Kidney (tissue), 14 donors: ENCODE data around the gene NHSL1. TPM values are rescaled to one million over a fixed set of nuclear protein-coding genes. Genes with fewer than 3 reads are reported as not detected.
A peak's percentile ranks its signal among the peaks of the same experiment; 100 is the strongest.

Experiments
- DNase-seq, 5 donors: peaks; one replicate each; pipeline ENCODE4 v3.0.0-alpha.2; 2013 to 2020
- FAIRE-seq: peaks from 2 replicates; lab custom pipeline; 2012; peaks lifted over from hg19 to GRCh38; lab: Jason Lieb, UNC
- H3K27ac ChIP-seq, 2 donors: one replicate each; pipeline ENCODE4 v1.7.0; 2013; ENCODE audit warnings: low read depth in 2 of 2, low read length in 2 of 2, inconsistent platforms in 1 of 2
- H3K27me3 ChIP-seq: one replicate; pipeline ENCODE4 v1.7.1; 2013; ENCODE audit warnings: low read length, inconsistent platforms; ENCODE audit not compliant: control insufficient read depth, insufficient read depth
- H3K36me3 ChIP-seq, 3 donors: one replicate each; pipeline versions ENCODE4 v1.7.0 to v1.7.1; 2013; ENCODE audit warnings: low read length in 3 of 3, control low read depth in 1 of 3, inconsistent platforms in 1 of 3; ENCODE audit not compliant: insufficient read depth in 3 of 3, control insufficient read depth in 2 of 3
- H3K4me1 ChIP-seq, 3 donors: one replicate each; pipeline versions ENCODE4 v1.7.0 to v1.7.1; 2013; ENCODE audit warnings: low read length in 3 of 3, inconsistent platforms in 1 of 3, low read depth in 1 of 3; ENCODE audit not compliant: control insufficient read depth in 2 of 3, insufficient read depth in 2 of 3
- H3K4me3 ChIP-seq, 3 donors: one replicate each; pipeline versions ENCODE4 v1.7.0 to v1.8.1; 2013; ENCODE audit warnings: low read length in 3 of 3, control low read depth in 1 of 3, inconsistent platforms in 1 of 3
- H3K9ac ChIP-seq, 3 donors: one replicate each; pipeline versions ENCODE4 v1.7.0 to v1.7.1; 2013; ENCODE audit warnings: low read length in 3 of 3, control low read depth in 1 of 3, inconsistent platforms in 1 of 3
- H3K9me3 ChIP-seq, 3 donors: one replicate each; pipeline versions ENCODE4 v1.7.0 to v1.7.1; 2013; ENCODE audit warnings: low read length in 3 of 3, control low read depth in 1 of 3, inconsistent platforms in 1 of 3; ENCODE audit not compliant: control insufficient read depth in 2 of 3, insufficient read depth in 1 of 3
- CTCF ChIP-seq: IDR thresholded peaks from 3 replicates; pipeline ENCODE4 v1.5.1; 2012; ENCODE audit warnings: mild to moderate bottlenecking, moderate library complexity, borderline replicate concordance; ENCODE audit not compliant: insufficient read depth; ENCODE audit errors: extremely low read depth
- intact Hi-C: fragments of 100-400 bp; cut with DNase I; formaldehyde crosslinking; loops from one replicate; pipeline ENCODE4 v1.11.1; 2022
- polyA plus RNA-seq: library from polyadenylated mRNA; stranded (reverse); fragments of 350-450 nt; fragmentation: Illumina TruSeq; extraction: RNeasy Lipid Tissue Mini Kit (QIAGEN cat#74804); gene quantifications from one replicate; pipeline ENCODE4 v1.2.3, GENCODE V29; 2014; ENCODE audit warnings: low read depth, low replicate concordance; ENCODE audit not compliant: insufficient read depth
- total RNA-seq: library from RNA; stranded (reverse); fragmentation: NEBNext Ultra II Directional; extraction: Animal tissue kit (Norgen Biotek cat#: 25700); gene quantifications from one replicate; pipeline ENCODE4 v1.2.1, GENCODE V29; 2021
- donor health status: control.
- donor health status: control.
- donor health status: control.
- donor health status: control.
- donor health status: control.
- donor health status: DM: yes; HTN: yes; CAD: no.
- donor health status: Normal renal cell carcinoma (clear cell type).

The NHSL1 gene
- total and polyA plus RNA-seq, 2 donors from 2014 or later, result 4.4 to 31.4 TPM

- Histone ChIP-seq H3K4me1 (no peaks in the 10 kb centered on the region), H3K27ac (no peak overlapping the region), H3K9ac (no peak overlapping the region), H3K27me3 (no peaks in the 10 kb centered on the region), H3K9me3 (no peaks in the 10 kb centered on the region), H3K4me3 (no peak overlapping the region), H3K36me3 (no peaks in the 10 kb centered on the region)
- TF ChIP-seq CTCF, result no peak
- FAIRE-seq, result no peak
- DNase-seq, result peak in 1 of 5 donors; percentile 39
- intact Hi-C loops, result no loop called here
These were observed 16.5 kb upstream of the NHSL1 start for GRCh38 chr6:138515657-138516248.

GRCh38 chr6:138514860-138515540 lies 15.7 kb upstream of the NHSL1 start:
- H3K4me3 ChIP-seq, result no peak overlapping the region
- H3K27me3 ChIP-seq, result no peaks in the 10 kb centered on the region
- H3K36me3 ChIP-seq, result no peaks in the 10 kb centered on the region
- no peaks in the 10 kb centered on the region for H3K4me1 ChIP-seq
- DNase-seq (no peak), FAIRE-seq (no peak)
- no peak overlapping the region for H3K27ac ChIP-seq
- no peak overlapping the region for H3K9ac ChIP-seq
- TF ChIP-seq CTCF, result no peak
- H3K9me3 ChIP-seq, result no peaks in the 10 kb centered on the region
- intact Hi-C loops, result no loop called here

GRCh38 chr6:138512609-138513008 lies 13.3 kb upstream of the NHSL1 start:
- Histone ChIP-seq H3K4me1 (peaks cover 0 to 12% (median 2%) of the 10 kb centered on the region in 3 donors), H3K36me3 (no peaks in the 10 kb centered on the region), H3K4me3 (no peak overlapping the region), H3K27me3 (no peaks in the 10 kb centered on the region), H3K9ac (no peak overlapping the region), H3K9me3 (no peaks in the 10 kb centered on the region), H3K27ac (no peak overlapping the region)
- DNase-seq (no peak), FAIRE-seq (no peak)
- intact Hi-C loops, result no loop called here
- TF ChIP-seq CTCF, result no peak
